K562 (cell line): Measurements from ENCODE around the gene B3GNT9. TPM values are rescaled to one million over a fixed set of nuclear protein-coding genes. Genes with fewer than 3 reads are reported as not detected.

ENCODE experiments used
- ATAC-seq: fragments of 200-7000 bp; cut with Tn5 transposase; 3 replicates; pipeline ENCODE4 v1.9.1; 2020; ENCODE audit warnings: moderate library complexity
- BruUV-seq: library from RNA; stranded (reverse); fragments of 400-500 nt; replicated peaks from 2 replicates; lab custom pipeline; 2021; lab: Mats Ljungman, UMichigan
- CTCF ChIA-PET: fragments of 300-600 bp; formaldehyde crosslinking; extraction: SDS; loops from one replicate; lab custom pipeline; 2021; ENCODE audit warnings: low intra/inter-chr PET ratio; lab: Yijun Ruan, JAX
- POLR2A ChIA-PET: fragments of 300-600, 350-650 bp; sonication (Branson Sonifier 250); formaldehyde crosslinking; extraction: SDS; loops from one replicate; lab custom pipeline; 2021; ENCODE audit warnings: antibody characterized with exemption, inconsistent platforms; lab: Yijun Ruan, JAX
- DNase-seq, 4 experiments: peaks; one replicate each; pipeline versions ENCODE4 v3.0.0 to v3.0.0-alpha.2; 2011 to 2018; ENCODE audit warnings: low spot score in 3 of 4, mixed read lengths in 3 of 4; ENCODE audit errors: extremely low read depth in 1 of 4
- FAIRE-seq: peaks from 2 replicates; lab custom pipeline; 2011; peaks lifted over from hg19 to GRCh38; lab: Jason Lieb, UNC
- H2AFZ ChIP-seq: 2 replicates; pipeline ENCODE4 v1.6.0; 2011; ENCODE audit warnings: low read depth, low read length, control low read depth, inconsistent platforms
- H3K27ac ChIP-seq: fragments of 200-600 bp; 3 replicates; pipeline ENCODE4 v1.8.0; 2011; ENCODE audit warnings: low read depth, mild to moderate bottlenecking, control low read depth, inconsistent platforms, low read length, moderate library complexity, mixed read lengths; ENCODE audit errors: extremely low read depth
- H3K27me3 ChIP-seq, 2 experiments: fragments of 300-600 bp in 1 of 2; 2 replicates in 1 of 2; 3 replicates in 1 of 2; pipeline versions ENCODE4 v1.6.0 to v1.8.0; 2011; ENCODE audit warnings: inconsistent platforms in 2 of 2, low read length in 2 of 2, mild to moderate bottlenecking in 1 of 2, mixed read lengths in 1 of 2, moderate library complexity in 1 of 2; ENCODE audit not compliant: control insufficient read depth in 2 of 2, insufficient read depth in 2 of 2
- H3K36me3 ChIP-seq: fragments of 300-600 bp; 3 replicates; pipeline ENCODE4 v1.8.0; 2011; ENCODE audit warnings: mild to moderate bottlenecking, low read length, inconsistent platforms; ENCODE audit not compliant: control insufficient read depth, insufficient read depth
- H3K4me1 ChIP-seq, 2 experiments: fragments of 200-600 bp in 1 of 2; replicated peaks in 1 of 2; 2 replicates in 1 of 2; 3 replicates in 1 of 2; pipeline versions ENCODE4 v1.5.1 to v1.8.0; 2011; ENCODE audit warnings: inconsistent platforms in 2 of 2, low read length in 2 of 2, mild to moderate bottlenecking in 1 of 2, mixed read lengths in 1 of 2, moderate library complexity in 1 of 2; ENCODE audit not compliant: control insufficient read depth in 2 of 2, insufficient read depth in 2 of 2
- H3K4me2 ChIP-seq: 2 replicates; pipeline ENCODE4 v1.6.1; 2011; ENCODE audit warnings: low read length, control low read depth, inconsistent platforms, mixed read lengths; ENCODE audit not compliant: insufficient read depth
- H3K4me3 ChIP-seq: fragments of 200-600 bp; sonication (generic), shearing (Covaris generic); 2 replicates; pipeline ENCODE4 v1.5.1; 2016; ENCODE audit warnings: control low read depth, inconsistent platforms
- H3K79me2 ChIP-seq: fragments of 200-600 bp; 3 replicates; pipeline ENCODE4 v1.8.0; 2011; ENCODE audit warnings: low read length, inconsistent platforms; ENCODE audit not compliant: control insufficient read depth, insufficient read depth
- H3K9ac ChIP-seq, 2 experiments: 2 replicates each; pipeline versions ENCODE4 v1.6.0 to v1.6.1; 2011; ENCODE audit warnings: low read depth in 2 of 2, low read length in 2 of 2, control low read depth in 1 of 2, inconsistent platforms in 1 of 2, mild to moderate bottlenecking in 1 of 2, mixed read lengths in 1 of 2; ENCODE audit not compliant: insufficient read depth in 1 of 2
- H3K9me1 ChIP-seq: one replicate; pipeline ENCODE4 v1.6.0; 2011; ENCODE audit warnings: inconsistent platforms, mild to moderate bottlenecking, low read length, moderate library complexity; ENCODE audit not compliant: control insufficient read depth, insufficient read depth
- H3K9me3 ChIP-seq: replicated peaks from 2 replicates; pipeline ENCODE4 v1.5.1; 2011; ENCODE audit warnings: low read depth, low read length, inconsistent platforms; ENCODE audit not compliant: control insufficient read depth, insufficient read depth
- H4K20me1 ChIP-seq: replicated peaks from 2 replicates; pipeline ENCODE4 v1.6.1; 2011; ENCODE audit warnings: low read length, inconsistent platforms, mixed read lengths; ENCODE audit not compliant: control insufficient read depth, insufficient read depth
- ARNT ChIP-seq, 2 experiments: fragments of 450-650 bp; IDR thresholded peaks; 2 replicates each; pipeline ENCODE4 v1.6.1; 2016; ENCODE audit warnings: mild to moderate bottlenecking in 1 of 2
- DDX20 ChIP-seq: fragments of 450-650 bp; IDR thresholded peaks from 2 replicates; pipeline ENCODE4 v1.6.1; 2016; ENCODE audit warnings: missing genetic modification characterization, low read depth, mild to moderate bottlenecking, missing compliant biosample characterization, moderate library complexity
- ESRRA ChIP-seq: fragments of 450-650 bp; IDR thresholded peaks from 2 replicates; pipeline ENCODE4 v1.6.1; 2014; ENCODE audit warnings: low read depth, mild to moderate bottlenecking, moderate library complexity, borderline replicate concordance
- JUNB ChIP-seq: fragments of 450-650 bp; formaldehyde crosslinking; conservative IDR thresholded peaks from 2 replicates; pipeline ENCODE4 v1.4.0; 2020; ENCODE audit warnings: mild to moderate bottlenecking
- MCM2 ChIP-seq: fragments of 450-650 bp; IDR thresholded peaks from 2 replicates; pipeline ENCODE4 v1.6.1; 2017; ENCODE audit warnings: low read depth, mild to moderate bottlenecking
- PHB ChIP-seq: fragments of 250-450 bp; sonication (Bioruptor Pico); IDR thresholded peaks from 2 replicates; pipeline ENCODE4 v1.5.0; 2021
- RHOXF2B ChIP-seq: fragments of 250-450 bp; sonication (Bioruptor Pico); conservative IDR thresholded peaks from 2 replicates; pipeline ENCODE4 v1.5.1; 2021
- ZNF124 ChIP-seq: sonication (generic); formaldehyde crosslinking; IDR thresholded peaks from 2 replicates; pipeline ENCODE4 v1.8.1; 2022; ENCODE audit warnings: missing genetic modification reagents
- ZNF280A ChIP-seq: fragments of 450-650 bp; IDR thresholded peaks from 2 replicates; pipeline ENCODE4 v1.6.1; 2018; ENCODE audit warnings: mild to moderate bottlenecking, low read depth; ENCODE audit not compliant: partially characterized antibody
- ZNF436 ChIP-seq: fragments of 250-450, 450-650 bp; sonication (Bioruptor Pico); formaldehyde crosslinking; IDR thresholded peaks from 2 replicates; pipeline ENCODE4 v1.7.0; 2020; ENCODE audit warnings: mild to moderate bottlenecking
- ZNF512 ChIP-seq: IDR thresholded peaks from 2 replicates; pipeline ENCODE4 v1.6.1; 2016; ENCODE audit warnings: missing genetic modification characterization, missing compliant biosample characterization
- ZNF518B ChIP-seq: fragments of 250-450 bp; sonication (Bioruptor Pico); IDR thresholded peaks from 2 replicates; pipeline ENCODE4 v1.5.0; 2021; ENCODE audit warnings: mild to moderate bottlenecking, moderate library complexity
- WGBS: fragments of 100-300 bp; shearing (Covaris generic); methylation state at CpG from one replicate; pipeline ENCODE4 v1.1.6; 2016; ENCODE audit warnings: low coverage, mixed read lengths; ENCODE audit not compliant: insufficient coverage; ENCODE audit errors: missing lambda C conversion rate; 5-methylcytosine and 5-hydroxymethylcytosine counted together
- in situ Hi-C: fragments of 300-500 bp; cut with MboI; formaldehyde crosslinking; loops from 4 replicates; pipeline ENCODE4 v1.15.0; 2018; ENCODE audit warnings: inconsistent platforms, mixed read lengths
- intact Hi-C: fragments of 100-400 bp; cut with micrococcal nuclease; formaldehyde crosslinking; loops from 2 replicates; pipeline ENCODE4 v1.14.2; 2022
- polyA plus RNA-seq, 8 experiments: library from polyadenylated mRNA; depleted of rRNA in 4 of 8; stranded (reverse) in 5 of 8; unstranded in 3 of 8; fragments of >200 nt; fragmentation: Nextera tagmentation in 2 of 8; fragmentation: Illumina TruSeq in 1 of 8; extraction: Ambion mirVana in 2 of 8; extraction: Trizol in 1 of 8; gene quantifications; 2 replicates each; pipeline versions ENCODE4 v1.2.1 to v1.2.3, GENCODE V29; 2011 to 2014; ENCODE audit warnings: inconsistent platforms in 1 of 8, missing spikeins in 1 of 8
- total RNA-seq, 7 experiments: library from RNA; depleted of rRNA in 6 of 7; stranded (reverse); fragments of >200 nt in 6 of 7; fragmentation: Illumina TruSeq in 2 of 7; extraction: Trizol in 2 of 7; gene quantifications; 2 replicates each; pipeline versions ENCODE4 v1.2.1 to v1.2.3, GENCODE V29; 2011 to 2021; ENCODE audit warnings: low replicate concordance in 1 of 7
- TF ChIP-seq, protein P1 (sequence below): fragments of 450-650 bp; IDR thresholded peaks from one replicate; pipeline ENCODE4 v1.6.1; 2018; ENCODE audit warnings: mild to moderate bottlenecking, moderate library complexity; ENCODE audit not compliant: partially characterized antibody
- TF ChIP-seq, protein P2 (sequence below): fragments of 450-650 bp; formaldehyde crosslinking; IDR thresholded peaks from 2 replicates; pipeline ENCODE4 v1.4.0; 2022; ENCODE audit warnings: missing genetic modification characterization

The B3GNT9 gene
- total and polyA plus RNA-seq, 9 of the 15 experiments (the other 6 are each of a cell fraction or from before 2014, with no cell fraction given): 0.01 to 1.8 (median 1.1) TPM; not detected in 1

DNA sequence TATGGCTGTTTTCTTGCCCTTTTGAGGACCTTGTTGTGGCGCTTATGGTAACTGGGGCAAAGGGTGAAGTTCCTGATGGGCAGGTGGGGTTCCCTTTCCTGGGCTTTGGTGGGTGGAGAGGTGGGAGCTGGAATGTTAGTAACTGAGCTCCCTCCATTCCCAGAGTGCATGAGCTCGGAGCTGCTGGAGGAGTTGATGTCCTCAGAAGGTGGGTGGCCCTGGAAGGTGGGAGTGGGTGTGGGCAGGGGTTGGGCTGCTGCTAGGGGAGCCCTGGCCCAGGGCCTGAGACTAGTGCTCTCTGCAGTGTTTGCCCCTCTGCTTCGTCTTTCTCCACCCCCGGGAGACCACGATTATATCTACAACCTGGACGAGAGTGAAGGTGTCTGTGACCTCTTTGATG is 46.9 kb upstream of the B3GNT9 start:
- H3K4me1 ChIP-seq: peaks cover 17 to 61% of the 10 kb centered on the region in 2 experiments
- CTCF ChIA-PET: no interaction called here
- no peak for TF ChIP-seq ESRRA
- TF ChIP-seq, protein P1, sequence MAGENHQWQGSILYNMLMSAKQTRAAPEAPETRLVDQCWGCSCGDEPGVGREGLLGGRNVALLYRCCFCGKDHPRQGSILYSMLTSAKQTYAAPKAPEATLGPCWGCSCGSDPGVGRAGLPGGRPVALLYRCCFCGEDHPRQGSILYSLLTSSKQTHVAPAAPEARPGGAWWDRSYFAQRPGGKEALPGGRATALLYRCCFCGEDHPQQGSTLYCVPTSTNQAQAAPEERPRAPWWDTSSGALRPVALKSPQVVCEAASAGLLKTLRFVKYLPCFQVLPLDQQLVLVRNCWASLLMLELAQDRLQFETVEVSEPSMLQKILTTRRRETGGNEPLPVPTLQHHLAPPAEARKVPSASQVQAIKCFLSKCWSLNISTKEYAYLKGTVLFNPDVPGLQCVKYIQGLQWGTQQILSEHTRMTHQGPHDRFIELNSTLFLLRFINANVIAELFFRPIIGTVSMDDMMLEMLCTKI: no peak
- no peak for TF ChIP-seq ZNF280A
- TF ChIP-seq ZNF518B (CRISPR knock-in tag): no peak
- TF ChIP-seq ZNF512 (tag): no peak
- no peak for TF ChIP-seq MCM2
- no peak for TF ChIP-seq JUNB (CRISPR knock-in tag)
- no peak for TF ChIP-seq DDX20 (tag)
- TF ChIP-seq ZNF436 (CRISPR knock-in tag): no peak
- TF ChIP-seq RHOXF2B (CRISPR knock-in tag): no peak
- no peak for TF ChIP-seq ZNF124 (CRISPR knock-in tag)
- TF ChIP-seq PHB (CRISPR knock-in tag): no peak
- TF ChIP-seq, protein P2, sequence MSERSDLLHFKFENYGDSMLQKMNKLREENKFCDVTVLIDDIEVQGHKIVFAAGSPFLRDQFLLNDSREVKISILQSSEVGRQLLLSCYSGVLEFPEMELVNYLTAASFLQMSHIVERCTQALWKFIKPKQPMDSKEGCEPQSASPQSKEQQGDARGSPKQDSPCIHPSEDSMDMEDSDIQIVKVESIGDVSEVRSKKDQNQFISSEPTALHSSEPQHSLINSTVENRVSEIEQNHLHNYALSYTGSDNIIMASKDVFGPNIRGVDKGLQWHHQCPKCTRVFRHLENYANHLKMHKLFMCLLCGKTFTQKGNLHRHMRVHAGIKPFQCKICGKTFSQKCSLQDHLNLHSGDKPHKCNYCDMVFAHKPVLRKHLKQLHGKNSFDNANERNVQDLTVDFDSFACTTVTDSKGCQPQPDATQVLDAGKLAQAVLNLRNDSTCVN (CRISPR knock-in tag): no peak
- TF ChIP-seq ARNT (IDR thresholded peaks at IDR 0.05): no peak

More for the DNA sequence above, 46.9 kb upstream of the B3GNT9 start:
- ATAC-seq (no peak), FAIRE-seq (no peak), DNase-seq (no peak)
- H2AFZ ChIP-seq: no peak overlapping the region
- no peaks in the 10 kb centered on the region for H3K9me1 ChIP-seq
- POLR2A ChIA-PET: interaction anchor here (0.9 to 2.2 kb wide), 3 partner anchors 11 to 30 kb away, joined by 3 to 9 read pairs (median 5); partner anchors contain the start of genes NOL3 and TMEM208
- no TSS peak for BruUV-seq
- in situ Hi-C loops: no loop called here
- peaks cover 32% of the 10 kb centered on the region for H3K79me2 ChIP-seq
- intact Hi-C loops: no loop called here
- H3K9me3 ChIP-seq: no peaks in the 10 kb centered on the region
- 64% methylated on average over 6 of the region's 6 CpGs for WGBS
- H3K36me3 ChIP-seq: peaks cover 93% of the 10 kb centered on the region
- no peak overlapping the region for H3K9ac ChIP-seq
- H3K27ac ChIP-seq: no peak overlapping the region
- H3K4me3 ChIP-seq: no peak overlapping the region
- H3K4me2 ChIP-seq: no peak overlapping the region
- no peaks in the 10 kb centered on the region for H3K27me3 ChIP-seq
- H4K20me1 ChIP-seq: no peaks in the 10 kb centered on the region
